ENCODE data around the gene NRK.
"Not testable (repeated sequence)": the region's sequence is repeated elsewhere in the genome, so short reads cannot be mapped to it uniquely, and the experiment has no call there.

Gene NRK

GRCh38 chrX:105880491-105880890, 58.2 kb downstream of the NRK start:
- DNase-seq: no peak

GRCh38 chrX:105882581-105883275, 60.4 kb downstream of the NRK start:
- no peak for DNase-seq

- no peak for DNase-seq
Observed at GRCh38 chrX:105894721-105895120, 72.4 kb downstream of the NRK start.

GRCh38 chrX:105909576-105909975, 87.2 kb downstream of the NRK start:
- no peak for DNase-seq

- DNase-seq: no peak
Observed at GRCh38 chrX:105910563-105911105, 88.3 kb downstream of the NRK start.

- no peak for DNase-seq
Observed at GRCh38 chrX:105945266-105945665, 122.9 kb downstream of the NRK start.

- DNase-seq: no peak
Observed at GRCh38 chrX:105969487-105969886, 147.1 kb downstream of the NRK start.

GRCh38 chrX:105972690-105973386, 150.5 kb downstream of the NRK start:
- DNase-seq: no peak

GRCh38 chrX:105973387-105973739, 151.0 kb downstream of the NRK start:
- no peak for DNase-seq

GRCh38 chrX:105975382-105975781, 153.0 kb downstream of the NRK start:
- DNase-seq: no peak

- no peak for DNase-seq
Observed at GRCh38 chrX:105981772-105982485, 159.6 kb downstream of the NRK start.

GRCh38 chrX:105988487-105988886, 166.1 kb downstream of the NRK start:
- not testable (repeated sequence) for DNase-seq

- DNase-seq: no peak
Observed at GRCh38 chrX:105999294-105999693, 177.0 kb downstream of the NRK start.

GRCh38 chrX:106000203-106000602, 177.9 kb downstream of the NRK start:
- DNase-seq: no peak

GRCh38 chrX:106000609-106001008, 178.3 kb downstream of the NRK start:
- not testable (repeated sequence) for DNase-seq

- no peak for DNase-seq
Observed at GRCh38 chrX:106005684-106006083, 183.3 kb downstream of the NRK start.

GRCh38 chrX:106007815-106008214, 185.5 kb downstream of the NRK start:
- DNase-seq: no peak

All from C1 segment of cervical spinal cord (tissue), 14 donors.